ENCODE data around the gene CA10.

CA10 gene

GRCh38 chr17:51721730-51722129 lies 436.8 kb downstream of the CA10 start:
- no peak for DNase-seq (ENCODE audit: low spot score)

DNA sequence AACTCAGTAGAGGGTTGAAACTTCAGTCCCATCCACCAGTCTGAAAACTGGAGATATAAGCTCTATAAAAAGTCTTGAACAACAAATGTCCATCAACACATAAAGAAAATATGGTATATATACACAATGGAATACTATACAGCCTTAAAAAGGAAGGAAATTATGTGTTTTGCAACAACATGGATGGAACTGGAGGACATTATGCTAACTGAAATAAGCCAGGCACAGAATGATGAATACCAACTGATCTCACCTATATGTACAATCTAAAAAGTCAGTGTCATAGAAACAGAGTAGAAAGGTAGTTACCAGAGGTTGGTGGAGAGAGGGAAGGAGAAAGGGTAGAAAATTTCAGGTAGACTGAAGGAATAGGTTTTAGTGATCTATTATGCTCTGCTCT lies 438.1 kb downstream of the CA10 start:
- DNase-seq (ENCODE audit: low spot score): no peak

DNA sequence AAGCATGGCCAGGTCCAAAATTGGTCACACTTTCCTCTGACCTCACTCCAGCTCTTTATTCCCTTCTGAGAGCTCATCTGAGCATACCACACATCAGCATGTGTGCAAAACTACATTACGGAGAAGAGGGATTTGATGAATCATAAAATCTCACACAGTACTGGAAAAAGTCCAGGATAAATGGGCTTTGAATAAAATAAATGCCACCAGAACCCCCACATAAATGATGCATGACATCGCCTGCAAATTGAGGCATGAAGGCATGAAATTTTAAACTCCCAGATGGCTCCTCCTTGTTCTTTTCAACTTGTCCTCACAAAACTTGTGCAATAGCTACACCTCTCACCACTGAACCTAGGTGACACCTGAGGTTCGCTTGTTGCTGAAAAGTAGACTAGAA lies 439.5 kb downstream of the CA10 start:
- no peak for DNase-seq (ENCODE audit: low spot score)

DNA sequence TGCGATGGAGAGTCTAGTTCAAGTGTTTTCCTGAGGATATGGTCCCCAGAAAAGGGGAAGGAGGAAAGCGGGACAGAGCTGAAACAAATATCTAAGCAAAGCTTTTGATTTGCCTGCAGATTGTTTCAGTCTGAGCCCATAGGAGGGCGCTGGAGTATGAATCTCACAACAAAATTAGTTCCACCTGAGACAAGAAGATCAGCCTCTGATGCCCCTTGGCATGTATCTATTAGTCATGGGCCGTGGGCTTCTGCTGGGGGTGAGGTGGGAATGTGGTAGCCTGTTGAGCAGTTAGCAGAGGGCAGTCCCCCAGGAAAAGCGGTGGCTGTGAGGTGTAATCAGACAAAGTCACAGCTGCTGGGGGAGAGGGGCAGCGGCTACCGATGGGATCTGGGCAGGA lies 446.9 kb downstream of the CA10 start:
- DNase-seq (ENCODE audit: low spot score): no peak

DNA sequence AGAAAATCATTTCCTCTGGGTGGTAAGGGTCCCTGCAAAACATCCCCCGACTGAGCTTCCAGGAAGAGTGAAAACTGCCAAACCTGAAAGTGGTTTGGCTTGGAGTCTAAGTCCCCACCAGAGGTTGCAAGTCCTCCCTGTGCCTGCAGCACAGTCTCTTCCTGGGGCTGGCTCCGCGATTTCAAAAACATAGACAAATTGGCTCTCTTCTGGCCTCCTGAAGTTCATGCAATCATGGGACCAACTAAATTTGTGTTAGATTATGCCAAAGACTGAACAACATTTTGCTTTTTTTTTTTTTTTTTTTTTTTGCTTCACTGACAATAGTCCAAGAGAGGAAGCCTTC lies 447.9 kb downstream of the CA10 start:
- DNase-seq (ENCODE audit: low spot score): no peak

- DNase-seq (ENCODE audit: low spot score): no peak
Measured at GRCh38 chr17:51709694-51710633, 448.6 kb downstream of the CA10 start.

DNA sequence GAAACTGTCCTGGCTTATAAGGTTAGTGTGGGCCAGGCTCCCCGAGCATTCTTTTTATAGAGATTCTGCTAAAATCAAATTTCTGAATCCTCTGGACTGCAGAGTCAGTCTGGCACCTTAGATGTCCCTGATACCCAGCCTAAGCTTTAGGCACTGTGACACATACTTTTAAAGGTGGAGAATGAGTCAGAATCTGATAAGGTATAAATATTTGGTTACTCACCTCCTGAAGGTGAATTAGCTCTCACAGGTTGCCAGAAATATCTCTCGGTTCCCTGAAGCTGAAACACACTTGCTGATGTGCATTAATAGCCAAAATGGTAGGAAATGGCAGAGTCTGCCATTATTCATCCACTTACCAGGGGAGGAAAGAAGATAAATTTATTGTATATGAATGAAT lies 451.3 kb downstream of the CA10 start:
- DNase-seq (ENCODE audit: low spot score): no peak

DNA sequence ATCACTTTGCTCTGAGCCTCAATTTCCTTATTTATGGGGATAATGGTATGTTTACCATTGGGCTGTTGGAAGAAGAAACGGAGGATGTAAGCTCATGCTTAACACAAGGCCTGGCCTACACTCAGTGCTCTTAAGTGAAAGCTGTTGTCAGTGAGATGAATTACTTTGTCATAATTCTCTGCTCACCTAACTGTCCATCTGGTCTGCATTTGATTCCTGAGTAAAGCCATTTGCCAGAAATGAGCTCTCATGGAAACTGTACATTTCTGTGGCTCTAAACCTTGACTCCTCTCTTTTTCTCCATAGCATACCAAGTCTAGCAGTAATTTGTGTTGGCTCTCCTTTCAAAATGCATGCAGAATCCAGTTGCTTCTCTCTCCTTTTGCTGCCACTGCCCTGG lies 452.4 kb downstream of the CA10 start:
- no peak for DNase-seq (ENCODE audit: low spot score)

- no peak for DNase-seq (ENCODE audit: low spot score)
Measured at GRCh38 chr17:51703361-51704341, 454.9 kb downstream of the CA10 start.

DNA sequence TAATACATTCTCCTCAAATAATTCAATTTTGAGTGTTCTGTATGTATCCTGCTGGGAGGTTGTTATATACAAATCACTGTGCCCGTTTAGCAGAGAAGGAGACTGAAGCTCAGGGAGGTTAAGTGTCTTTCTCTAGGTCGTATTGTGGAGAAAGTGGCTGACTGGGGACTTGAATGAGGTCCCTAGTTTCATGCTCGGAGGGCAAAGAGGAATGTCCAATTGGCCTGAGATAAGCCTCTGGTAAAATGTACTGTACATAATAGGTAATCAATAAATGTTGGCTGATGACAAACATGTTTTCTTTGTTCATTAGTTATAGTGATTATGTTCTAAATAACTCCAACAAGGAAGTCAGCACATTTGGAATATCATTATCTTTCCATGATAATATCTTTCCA lies 455.6 kb downstream of the CA10 start:
- DNase-seq (ENCODE audit: low spot score): no peak

GRCh38 chr17:51701501-51701900 lies 457.0 kb downstream of the CA10 start:
- DNase-seq (ENCODE audit: low spot score): no peak

- no peak for DNase-seq (ENCODE audit: low spot score)
Measured at GRCh38 chr17:51700011-51700760, 458.3 kb downstream of the CA10 start.

DNA sequence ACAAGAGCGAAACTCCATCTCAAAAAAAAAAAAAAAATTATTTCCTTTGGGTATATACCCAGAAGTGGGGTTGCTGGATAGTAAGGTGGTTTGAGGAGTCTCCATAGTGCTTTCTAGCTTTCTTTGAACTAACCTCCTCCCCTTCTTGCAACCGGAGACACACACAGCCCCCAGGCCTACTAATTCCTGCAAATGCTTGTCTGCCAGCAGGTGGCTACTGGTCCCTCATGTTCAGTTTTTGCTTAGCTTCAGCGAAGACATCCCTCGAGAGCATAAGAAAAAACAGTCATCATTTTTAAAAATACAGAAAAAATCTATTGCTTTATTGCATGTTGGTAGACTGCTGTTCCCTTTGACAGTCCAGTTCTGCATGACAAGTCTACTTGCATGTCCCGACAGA lies 459.2 kb downstream of the CA10 start:
- no peak for DNase-seq (ENCODE audit: low spot score)

DNA sequence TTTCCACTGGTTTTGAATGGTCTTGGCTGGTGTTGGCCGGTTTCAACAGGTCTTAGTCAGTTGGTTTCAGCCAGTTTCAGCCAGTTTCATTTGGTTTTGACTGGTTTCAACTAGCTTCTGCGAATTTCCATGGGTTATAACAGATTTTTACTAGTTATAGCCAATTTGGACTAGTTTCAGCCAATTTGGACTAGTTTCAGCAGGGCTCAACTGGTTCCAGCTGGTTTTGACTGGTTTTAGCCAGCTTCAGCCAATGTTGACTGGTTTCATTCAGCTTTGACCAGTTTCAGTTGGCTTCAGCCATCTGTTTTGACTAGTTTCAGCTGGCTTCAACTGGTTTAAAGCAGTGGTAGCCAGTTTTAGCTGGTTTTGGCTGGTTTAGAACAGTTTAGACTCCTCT lies 465.6 kb downstream of the CA10 start:
- no peak for DNase-seq (ENCODE audit: low spot score)

- DNase-seq (ENCODE audit: low spot score): no peak
Measured at GRCh38 chr17:51687887-51688286, 470.6 kb downstream of the CA10 start.

DNA sequence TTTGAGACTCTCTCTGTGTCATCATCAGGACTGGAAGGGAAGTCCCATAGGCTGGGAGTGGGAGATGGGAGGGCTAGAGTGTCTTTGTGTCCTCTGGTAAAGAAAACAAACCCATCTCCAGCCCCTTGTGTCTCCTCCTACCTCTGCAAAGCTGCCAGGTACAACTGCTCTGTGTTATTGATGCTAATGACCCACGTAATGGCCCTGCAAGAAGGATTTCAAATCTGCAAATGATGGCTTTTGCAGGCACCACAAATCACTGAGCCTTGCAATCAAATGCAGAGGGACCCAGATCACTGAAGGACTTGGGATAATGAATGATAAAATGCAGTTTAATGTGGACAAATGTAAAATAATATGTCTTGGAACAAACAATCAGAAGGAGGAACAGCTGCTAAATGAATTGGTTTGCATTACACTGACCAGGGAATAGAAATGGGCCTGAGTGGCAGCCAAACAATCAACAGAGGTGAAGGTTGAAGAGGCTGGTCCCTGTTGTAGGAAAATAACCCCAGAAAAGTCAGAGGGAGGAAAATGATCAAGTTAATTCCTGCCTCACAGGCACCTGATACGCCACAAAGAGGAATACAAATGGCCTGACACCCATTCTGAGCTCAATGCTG lies 473.1 kb downstream of the CA10 start:
- no peak for DNase-seq (ENCODE audit: low spot score)

DNA sequence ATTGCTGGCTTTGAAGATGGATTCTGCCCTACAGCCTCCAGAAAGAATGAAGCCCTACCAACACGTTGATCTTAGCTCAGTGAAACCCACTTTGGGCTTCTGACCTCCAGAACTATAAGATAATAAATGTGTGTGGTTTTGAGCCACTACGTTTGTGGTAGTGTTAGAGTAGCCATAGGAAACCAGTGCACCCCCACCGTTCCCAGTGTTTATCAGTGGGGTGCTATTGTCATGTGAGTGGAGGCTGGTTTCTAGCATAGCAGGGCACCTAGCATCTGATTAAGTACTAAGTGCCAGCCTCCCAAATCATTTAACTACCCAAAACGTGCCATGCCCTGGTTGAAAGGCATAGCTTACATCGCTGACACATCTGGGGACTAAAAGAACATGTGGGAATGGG lies 474.3 kb downstream of the CA10 start:
- no peak for DNase-seq (ENCODE audit: low spot score)

GRCh38 chr17:51683291-51683690 lies 475.2 kb downstream of the CA10 start:
- no peak for DNase-seq (ENCODE audit: low spot score)

GRCh38 chr17:51682115-51682514 lies 476.4 kb downstream of the CA10 start:
- no peak for DNase-seq (ENCODE audit: low spot score)

DNA sequence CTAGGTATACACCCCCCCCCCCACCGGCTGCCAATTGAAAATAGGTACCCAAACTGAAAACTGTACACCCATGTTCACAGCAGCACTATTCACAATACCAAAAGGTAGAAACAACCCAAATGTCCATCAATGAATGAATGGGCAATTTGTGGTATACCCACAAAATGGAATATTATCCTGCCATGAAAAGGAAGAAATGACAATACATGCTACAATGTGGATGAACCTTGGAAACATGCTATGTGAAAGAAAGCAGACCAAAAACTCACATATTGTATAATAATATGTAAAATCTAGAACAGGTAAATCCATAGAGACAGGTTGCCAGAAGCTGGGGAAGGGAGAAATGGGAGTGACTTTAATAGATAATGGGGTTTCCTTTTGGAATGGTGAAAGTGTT lies 480.6 kb downstream of the CA10 start:
- no peak for DNase-seq (ENCODE audit: low spot score)

GRCh38 chr17:51676691-51677487 lies 481.6 kb downstream of the CA10 start:
- DNase-seq (ENCODE audit: low spot score): no peak

Measured in CD4-positive, alpha-beta T cell treated with Interleukin-2 at 100 ng/mL for 4 hours (primary cell).